Thyroid gland (tissue), 4 donors: ENCODE results near the gene LRRC47. TPM values are rescaled to one million over a fixed set of nuclear protein-coding genes. Genes with fewer than 3 reads are reported as not detected.
"Not testable (repeated sequence)": the region's sequence is repeated elsewhere in the genome, so short reads cannot be mapped to it uniquely, and the experiment has no call there.

ENCODE experiments used
- DNase-seq, 2 donors: peaks; one replicate each; pipeline ENCODE4 v3.0.0-alpha.2; 2019
- H3K27ac ChIP-seq, 3 donors: fragments of 200-600 bp; sonication (generic); 1 replicate in 2 of 3; 2 replicates in 1 of 3; pipeline ENCODE4 v1.5.1; 2016 to 2019; ENCODE audit warnings: mild to moderate bottlenecking in 1 of 3, moderate library complexity in 1 of 3
- H3K27me3 ChIP-seq: fragments of 200-600 bp; sonication (generic); one replicate; pipeline ENCODE4 v1.5.1; 2019
- H3K36me3 ChIP-seq, 2 donors: fragments of 200-600 bp; sonication (generic); one replicate each; pipeline ENCODE4 v1.5.1; 2016 to 2019
- H3K4me1 ChIP-seq, 2 donors: fragments of 200-600 bp; sonication (generic); one replicate each; pipeline ENCODE4 v1.5.1; 2017 to 2019
- H3K4me3 ChIP-seq, 3 donors: fragments of 200-600 bp; sonication (generic); replicated peaks in 1 of 3; 1 replicate in 2 of 3; 2 replicates in 1 of 3; pipeline ENCODE4 v1.5.1; 2016; ENCODE audit warnings: mild to moderate bottlenecking in 1 of 3
- H3K9me3 ChIP-seq: fragments of 200-600 bp; sonication (generic); one replicate; pipeline ENCODE4 v1.5.1; 2017
- POLR2A ChIP-seq, 2 donors: fragments of 450-650 bp; IDR thresholded peaks; one replicate each; pipeline ENCODE4 v1.6.1; 2017; ENCODE audit warnings: antibody characterized with exemption in 2 of 2, mild to moderate bottlenecking in 2 of 2, moderate library complexity in 1 of 2
- WGBS, 2 donors: methylation state at CpG; one replicate each; pipeline ENCODE4 v1.1.5; 2017; 5-methylcytosine and 5-hydroxymethylcytosine counted together
- intact Hi-C: fragments of 100-400 bp; cut with DNase I; formaldehyde crosslinking; loops from one replicate; pipeline ENCODE4 v1.15.1; 2023
- total RNA-seq, 4 donors: library from RNA; depleted of rRNA; stranded (reverse); fragments of >200 nt; gene quantifications; one replicate each; pipeline ENCODE4 v1.2.3, GENCODE V29; 2016
- TF ChIP-seq, protein P1 (sequence below), 6 experiments: fragments of 200-600 bp in 3 of 6; fragments of 450-650 bp in 3 of 6; sonication (generic) in 3 of 6; IDR thresholded peaks; one replicate each; pipeline ENCODE4 v1.5.1; 2016 to 2019; ENCODE audit warnings: antibody characterized with exemption in 6 of 6, mild to moderate bottlenecking in 2 of 6, inconsistent platforms in 1 of 6, moderate library complexity in 1 of 6

The LRRC47 gene
- total RNA-seq, 4 donors from 2014 or later: 38.7 to 45.2 (median 43.7) TPM

DNA sequence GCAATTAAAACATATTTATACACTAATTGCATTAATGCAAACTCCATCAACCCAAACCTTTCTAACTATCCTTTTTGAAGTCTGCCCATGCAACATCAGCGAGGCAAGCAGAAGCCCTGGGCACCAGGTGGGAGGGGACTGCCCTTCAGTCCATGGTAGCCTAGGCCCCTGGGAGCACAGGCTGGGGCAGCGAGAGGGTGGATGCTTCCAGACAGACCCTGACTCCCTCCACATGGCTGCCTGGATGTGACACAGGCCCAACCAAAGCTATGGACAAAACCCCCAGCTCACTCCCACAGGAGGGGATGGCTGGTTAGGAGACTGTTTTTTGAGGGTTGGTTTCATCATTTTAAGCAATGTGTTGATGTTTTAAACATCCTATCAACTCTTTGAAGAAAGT, 17.8 kb upstream of the LRRC47 start:
- peaks cover 14 to 19% of the 10 kb centered on the region in 2 donors for H3K36me3 ChIP-seq
- H3K9me3 ChIP-seq: no peaks in the 10 kb centered on the region
- no peaks in the 10 kb centered on the region for H3K27me3 ChIP-seq
- no peaks in the 10 kb centered on the region for H3K4me1 ChIP-seq
- DNase-seq: no peak
- TF ChIP-seq, protein P1, sequence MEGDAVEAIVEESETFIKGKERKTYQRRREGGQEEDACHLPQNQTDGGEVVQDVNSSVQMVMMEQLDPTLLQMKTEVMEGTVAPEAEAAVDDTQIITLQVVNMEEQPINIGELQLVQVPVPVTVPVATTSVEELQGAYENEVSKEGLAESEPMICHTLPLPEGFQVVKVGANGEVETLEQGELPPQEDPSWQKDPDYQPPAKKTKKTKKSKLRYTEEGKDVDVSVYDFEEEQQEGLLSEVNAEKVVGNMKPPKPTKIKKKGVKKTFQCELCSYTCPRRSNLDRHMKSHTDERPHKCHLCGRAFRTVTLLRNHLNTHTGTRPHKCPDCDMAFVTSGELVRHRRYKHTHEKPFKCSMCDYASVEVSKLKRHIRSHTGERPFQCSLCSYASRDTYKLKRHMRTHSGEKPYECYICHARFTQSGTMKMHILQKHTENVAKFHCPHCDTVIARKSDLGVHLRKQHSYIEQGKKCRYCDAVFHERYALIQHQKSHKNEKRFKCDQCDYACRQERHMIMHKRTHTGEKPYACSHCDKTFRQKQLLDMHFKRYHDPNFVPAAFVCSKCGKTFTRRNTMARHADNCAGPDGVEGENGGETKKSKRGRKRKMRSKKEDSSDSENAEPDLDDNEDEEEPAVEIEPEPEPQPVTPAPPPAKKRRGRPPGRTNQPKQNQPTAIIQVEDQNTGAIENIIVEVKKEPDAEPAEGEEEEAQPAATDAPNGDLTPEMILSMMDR (IDR thresholded peaks at IDR 0.05): no peak
- no peak for TF ChIP-seq POLR2A (IDR thresholded peaks at IDR 0.05)
- no peak overlapping the region for H3K4me3 ChIP-seq
- 92 to 100% methylated on average over 2 of the region's 2 CpGs for WGBS, 2 donors
- intact Hi-C loops: no loop called here
- no peak overlapping the region for H3K27ac ChIP-seq

DNA sequence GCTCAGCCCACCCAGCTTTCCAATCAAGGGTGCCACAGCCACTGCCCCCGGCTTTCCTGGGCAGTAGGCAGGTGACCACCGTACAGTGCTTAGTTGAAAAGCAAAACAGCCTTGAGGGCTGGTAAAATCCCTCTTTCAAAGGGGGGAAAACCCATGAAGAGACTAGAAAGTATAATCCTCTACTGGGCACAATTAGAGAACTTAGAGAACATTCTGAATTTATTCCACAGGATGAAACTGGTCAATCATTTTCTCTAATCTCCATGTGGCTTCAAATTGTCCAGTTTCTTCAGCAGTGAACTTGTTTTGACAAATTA, 15.3 kb upstream of the LRRC47 start:
- H3K36me3 ChIP-seq: peaks cover 14 to 19% of the 10 kb centered on the region in 2 donors
- no peaks in the 10 kb centered on the region for H3K27me3 ChIP-seq
- intact Hi-C loops: no loop called here
- TF ChIP-seq POLR2A (IDR thresholded peaks at IDR 0.05): no peak
- TF ChIP-seq, protein P1 (IDR thresholded peaks at IDR 0.05): no peak
- 58 to 71% methylated on average over 2 of the region's 2 CpGs for WGBS, 2 donors
- H3K4me1 ChIP-seq: no peaks in the 10 kb centered on the region
- no peak overlapping the region for H3K4me3 ChIP-seq
- no peak for DNase-seq
- no peak overlapping the region for H3K27ac ChIP-seq
- H3K9me3 ChIP-seq: no peaks in the 10 kb centered on the region

DNA sequence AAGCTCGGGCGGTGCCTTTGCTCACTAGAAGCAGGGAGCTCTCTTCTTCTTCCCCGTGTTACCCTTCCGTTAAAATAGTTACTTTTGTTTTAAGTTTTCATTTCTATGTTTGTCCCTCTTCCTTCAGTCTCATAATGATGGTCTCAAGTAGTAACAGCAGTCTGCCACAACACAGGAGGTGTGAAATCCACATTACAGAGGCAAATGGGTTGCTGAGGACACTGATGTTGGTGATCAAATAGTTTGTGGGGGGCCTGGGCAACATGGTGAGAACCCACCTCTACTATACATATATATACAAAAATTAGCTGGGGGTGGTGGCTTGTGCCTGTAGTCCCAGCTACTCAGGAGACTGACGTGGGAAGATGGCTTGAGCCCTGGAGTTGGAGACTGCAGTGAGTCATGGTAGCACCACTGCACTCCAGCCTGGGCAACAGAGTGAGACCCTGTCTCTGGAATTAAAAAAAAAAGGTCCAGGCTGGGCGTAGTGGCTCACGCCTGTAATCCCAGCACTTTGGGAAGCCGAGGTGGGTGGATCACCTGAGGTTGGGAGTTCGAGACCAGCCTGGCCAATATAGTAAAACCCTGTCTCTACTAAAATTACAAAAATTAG, 14.0 kb upstream of the LRRC47 start:
- DNase-seq, H3K9me3 ChIP-seq, H3K4me1 ChIP-seq, H3K27ac ChIP-seq, H3K27me3 ChIP-seq, H3K4me3 ChIP-seq, intact Hi-C loops: not testable (repeated sequence)
- H3K36me3 ChIP-seq: peaks cover 12 to 13% of the 10 kb centered on the region in 2 donors
- WGBS, 2 donors: 81% methylated on average over 9 of the region's 9 CpGs

DNA sequence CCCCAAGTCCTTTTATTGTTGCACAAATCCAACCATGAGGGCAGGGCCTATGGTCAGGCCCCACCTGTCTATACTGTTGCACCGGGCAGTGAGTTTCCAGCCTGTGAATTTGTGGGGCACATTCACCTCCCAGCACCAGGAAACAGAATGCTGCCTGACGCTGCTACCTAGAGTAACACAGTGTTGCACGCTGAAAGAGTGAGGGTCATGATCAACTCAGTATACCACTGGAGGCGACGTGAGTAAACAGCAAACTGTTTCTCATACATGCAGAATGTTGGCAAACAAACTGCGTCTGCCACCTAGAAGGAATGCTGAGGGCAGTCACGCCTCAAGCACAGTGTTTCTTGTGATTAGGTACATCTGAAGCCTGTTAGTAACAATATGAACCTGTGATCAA, 13.4 kb upstream of the LRRC47 start:
- no peak for DNase-seq
- Histone ChIP-seq H3K4me3 (no peak overlapping the region), H3K4me1 (no peaks in the 10 kb centered on the region), H3K27me3 (no peaks in the 10 kb centered on the region), H3K27ac (no peak overlapping the region), H3K36me3 (peaks cover 7% of the 10 kb centered on the region in 2 donors), H3K9me3 (no peaks in the 10 kb centered on the region)
- intact Hi-C loops: no loop called here
- no peak for TF ChIP-seq POLR2A (IDR thresholded peaks at IDR 0.05)
- TF ChIP-seq, protein P1 (IDR thresholded peaks at IDR 0.05): no peak
- WGBS, 2 donors: 67 to 75% methylated on average over 7 of the region's 7 CpGs

DNA sequence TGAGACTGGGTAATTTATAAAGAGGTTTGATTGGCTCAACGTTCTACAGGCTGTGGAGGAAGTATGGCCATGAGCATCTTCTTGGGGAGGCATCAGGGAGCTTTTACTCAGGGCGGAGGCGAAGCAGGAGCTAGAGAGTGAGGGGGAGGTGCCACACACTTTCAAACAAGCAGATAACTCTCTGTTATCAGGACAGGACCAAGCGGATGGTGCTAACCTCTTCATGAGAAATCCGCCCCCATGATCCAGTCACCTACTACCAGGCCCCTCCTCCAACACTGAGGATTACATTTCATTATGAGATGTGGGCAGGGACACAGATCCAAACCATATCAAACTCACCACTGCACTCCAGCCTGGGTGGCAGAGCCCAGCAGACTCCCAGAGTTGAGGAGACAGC, 11.5 kb upstream of the LRRC47 start:
- WGBS, 2 donors: 64 to 83% methylated on average over 5 of the region's 5 CpGs
- no peaks in the 10 kb centered on the region for H3K4me1 ChIP-seq
- DNase-seq: no peak
- no peak overlapping the region for H3K4me3 ChIP-seq
- TF ChIP-seq POLR2A (IDR thresholded peaks at IDR 0.05): no peak
- TF ChIP-seq, protein P1 (IDR thresholded peaks at IDR 0.05): no peak
- intact Hi-C loops: no loop called here
- H3K27me3 ChIP-seq: no peaks in the 10 kb centered on the region
- H3K27ac ChIP-seq: no peak overlapping the region
- H3K9me3 ChIP-seq: no peaks in the 10 kb centered on the region
- H3K36me3 ChIP-seq: no peaks in the 10 kb centered on the region

DNA sequence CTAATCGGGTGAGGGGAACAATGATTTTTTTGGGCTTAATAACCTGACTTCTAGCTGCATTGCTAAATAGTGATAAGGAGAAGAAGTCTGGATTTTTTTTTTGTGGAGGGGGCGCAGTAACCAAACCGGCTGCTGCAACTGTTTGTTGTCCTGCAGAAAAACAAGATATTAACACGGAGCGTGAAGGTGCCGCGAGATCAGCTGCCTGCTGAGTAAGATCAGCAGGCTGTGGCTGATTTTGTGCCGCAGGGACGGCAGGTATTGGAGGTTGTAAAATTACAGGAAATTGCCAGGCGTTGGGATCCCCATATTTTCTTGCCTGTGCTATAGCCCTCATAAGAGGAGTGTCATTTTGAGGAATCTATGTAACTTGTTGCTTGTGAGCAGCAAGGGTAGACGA, 8.7 kb upstream of the LRRC47 start:
- Histone ChIP-seq H3K27ac (no peak overlapping the region), H3K4me3 (no peak overlapping the region), H3K4me1 (peaks cover 0 to 5% of the 10 kb centered on the region in 2 donors), H3K36me3 (no peaks in the 10 kb centered on the region), H3K27me3 (no peaks in the 10 kb centered on the region), H3K9me3 (no peaks in the 10 kb centered on the region)
- intact Hi-C loops: no loop called here
- TF ChIP-seq, protein P1 (IDR thresholded peaks at IDR 0.05): no peak
- no peak for TF ChIP-seq POLR2A (IDR thresholded peaks at IDR 0.05)
- 83 to 92% methylated on average over 11 of the region's 11 CpGs for WGBS, 2 donors
- DNase-seq: no peak

DNA sequence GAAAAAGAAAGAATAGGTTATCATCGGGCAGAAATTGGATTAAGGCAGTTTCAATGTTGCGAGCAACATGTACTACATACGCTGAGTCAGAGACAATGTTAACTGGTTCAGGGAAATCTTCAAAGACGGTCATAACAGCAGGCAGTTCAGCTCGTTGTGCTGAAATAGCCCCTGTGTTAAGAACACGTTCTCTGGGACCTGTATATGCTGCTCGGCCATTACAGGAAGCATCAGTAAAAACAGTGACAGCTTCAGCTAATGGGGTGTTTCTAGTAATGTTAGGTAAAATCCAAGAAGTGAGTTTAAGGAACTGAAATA, 8.3 kb upstream of the LRRC47 start:
- not testable (repeated sequence) for DNase-seq, H3K36me3 ChIP-seq, H3K4me1 ChIP-seq, H3K4me3 ChIP-seq, H3K27ac ChIP-seq, H3K27me3 ChIP-seq, H3K9me3 ChIP-seq
- intact Hi-C loops: loop anchor here (5.0 kb wide), 1 partner anchor 352 kb away; the partner anchor contains the start of gene ARHGEF16
- WGBS, 2 donors: 65 to 67% methylated on average over 7 of the region's 7 CpGs
